ENCODE measurements around the gene FLOT2.
"Not testable (repeated sequence)": the region's sequence is repeated elsewhere in the genome, so short reads cannot be mapped to it uniquely, and the experiment has no call there.

DNA sequence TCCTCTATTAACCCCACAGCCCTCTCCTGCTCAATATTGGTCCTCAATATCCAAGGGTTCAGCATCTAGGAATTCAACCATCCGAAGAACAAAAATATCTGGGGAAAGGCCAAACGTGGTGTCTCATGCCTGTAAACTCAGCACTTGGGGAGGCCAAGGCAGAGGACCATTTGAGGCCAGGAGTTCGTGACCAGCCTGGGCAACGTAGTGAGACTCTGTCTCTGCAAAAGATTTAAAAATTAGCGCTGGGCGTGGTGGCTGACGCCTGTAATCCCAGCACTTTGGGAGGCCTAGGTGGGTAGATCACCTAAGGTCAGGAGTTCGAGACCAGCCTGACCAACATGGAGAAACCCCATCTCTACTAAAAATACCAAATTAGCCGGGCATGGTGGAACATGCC, 50.8 kb downstream of the FLOT2 start:
- TF ChIP-seq, protein P1, sequence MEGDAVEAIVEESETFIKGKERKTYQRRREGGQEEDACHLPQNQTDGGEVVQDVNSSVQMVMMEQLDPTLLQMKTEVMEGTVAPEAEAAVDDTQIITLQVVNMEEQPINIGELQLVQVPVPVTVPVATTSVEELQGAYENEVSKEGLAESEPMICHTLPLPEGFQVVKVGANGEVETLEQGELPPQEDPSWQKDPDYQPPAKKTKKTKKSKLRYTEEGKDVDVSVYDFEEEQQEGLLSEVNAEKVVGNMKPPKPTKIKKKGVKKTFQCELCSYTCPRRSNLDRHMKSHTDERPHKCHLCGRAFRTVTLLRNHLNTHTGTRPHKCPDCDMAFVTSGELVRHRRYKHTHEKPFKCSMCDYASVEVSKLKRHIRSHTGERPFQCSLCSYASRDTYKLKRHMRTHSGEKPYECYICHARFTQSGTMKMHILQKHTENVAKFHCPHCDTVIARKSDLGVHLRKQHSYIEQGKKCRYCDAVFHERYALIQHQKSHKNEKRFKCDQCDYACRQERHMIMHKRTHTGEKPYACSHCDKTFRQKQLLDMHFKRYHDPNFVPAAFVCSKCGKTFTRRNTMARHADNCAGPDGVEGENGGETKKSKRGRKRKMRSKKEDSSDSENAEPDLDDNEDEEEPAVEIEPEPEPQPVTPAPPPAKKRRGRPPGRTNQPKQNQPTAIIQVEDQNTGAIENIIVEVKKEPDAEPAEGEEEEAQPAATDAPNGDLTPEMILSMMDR (conservative IDR thresholded peaks at IDR 0.05; ENCODE audit: low read depth, low read length), result not testable (repeated sequence)
- TF ChIP-seq EZH2 (IDR thresholded peaks at IDR 0.05; ENCODE audit: low read length, unreplicated experiment), result not testable (repeated sequence)
